OCI-LY1 (cell line): ENCODE data around the gene LRMDA.

Experiments
- CTCF ChIP-seq: fragments of 200-600 bp; sonication (generic), shearing (Covaris generic); IDR thresholded peaks from 2 replicates; pipeline ENCODE4 v1.5.1; 2017; ENCODE audit warnings: mild to moderate bottlenecking, antibody characterized with exemption, low read length, moderate library complexity, mixed read lengths
- EZH2 ChIP-seq: fragments of 200-600 bp; sonication (generic), shearing (Covaris generic); IDR thresholded peaks from 2 replicates; pipeline ENCODE4 v1.8.0; 2017; ENCODE audit warnings: borderline replicate concordance, mixed run types, mild to moderate bottlenecking, antibody characterized with exemption, low read length, moderate library complexity, mixed read lengths

GRCh38 chr10:76236356-76236755, 804.9 kb downstream of the LRMDA start:
- TF ChIP-seq CTCF (no peak), EZH2 (no peak)
